Peyer's patch (tissue), 4 donors: ENCODE data around the gene ITGB6.

Source experiments
- POLR2A ChIP-seq, 2 donors: fragments of 450-650 bp; IDR thresholded peaks; one replicate each; pipeline ENCODE4 v1.5.1; 2017; ENCODE audit warnings: antibody characterized with exemption in 2 of 2, mild to moderate bottlenecking in 2 of 2, moderate library complexity in 2 of 2
- TF ChIP-seq, protein P1 (sequence below), 6 experiments: fragments of 450-650 bp in 4 of 6; fragments of 200-600 bp in 2 of 6; sonication (generic) in 1 of 6; IDR thresholded peaks; one replicate each; pipeline ENCODE4 v1.5.1; 2017 to 2019; ENCODE audit warnings: antibody characterized with exemption in 6 of 6, mild to moderate bottlenecking in 3 of 6, moderate library complexity in 1 of 6

DNA sequence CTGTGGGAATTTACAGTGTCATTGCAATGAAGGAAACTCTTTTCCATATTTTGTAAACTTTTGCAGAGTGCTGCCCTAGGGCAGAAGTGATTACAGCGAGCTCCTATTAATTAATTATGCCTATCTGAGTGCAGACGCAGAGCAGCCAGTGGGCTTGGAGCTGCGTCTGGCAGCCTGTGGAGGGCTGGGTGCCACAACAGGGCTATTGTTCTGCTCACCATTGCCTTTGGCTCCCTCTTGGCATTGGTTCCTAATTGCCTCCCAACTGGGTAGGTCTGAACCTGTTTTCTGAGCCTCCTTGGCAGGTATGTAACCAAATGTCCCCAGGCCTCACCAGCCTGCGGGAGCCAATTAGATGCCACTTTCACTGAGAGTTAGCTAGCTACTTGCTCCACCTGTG lies 25.6 kb upstream of the ITGB6 start:
- TF ChIP-seq, protein P1, sequence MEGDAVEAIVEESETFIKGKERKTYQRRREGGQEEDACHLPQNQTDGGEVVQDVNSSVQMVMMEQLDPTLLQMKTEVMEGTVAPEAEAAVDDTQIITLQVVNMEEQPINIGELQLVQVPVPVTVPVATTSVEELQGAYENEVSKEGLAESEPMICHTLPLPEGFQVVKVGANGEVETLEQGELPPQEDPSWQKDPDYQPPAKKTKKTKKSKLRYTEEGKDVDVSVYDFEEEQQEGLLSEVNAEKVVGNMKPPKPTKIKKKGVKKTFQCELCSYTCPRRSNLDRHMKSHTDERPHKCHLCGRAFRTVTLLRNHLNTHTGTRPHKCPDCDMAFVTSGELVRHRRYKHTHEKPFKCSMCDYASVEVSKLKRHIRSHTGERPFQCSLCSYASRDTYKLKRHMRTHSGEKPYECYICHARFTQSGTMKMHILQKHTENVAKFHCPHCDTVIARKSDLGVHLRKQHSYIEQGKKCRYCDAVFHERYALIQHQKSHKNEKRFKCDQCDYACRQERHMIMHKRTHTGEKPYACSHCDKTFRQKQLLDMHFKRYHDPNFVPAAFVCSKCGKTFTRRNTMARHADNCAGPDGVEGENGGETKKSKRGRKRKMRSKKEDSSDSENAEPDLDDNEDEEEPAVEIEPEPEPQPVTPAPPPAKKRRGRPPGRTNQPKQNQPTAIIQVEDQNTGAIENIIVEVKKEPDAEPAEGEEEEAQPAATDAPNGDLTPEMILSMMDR (IDR thresholded peaks at IDR 0.05): no peak
- TF ChIP-seq POLR2A (IDR thresholded peaks at IDR 0.05): no peak
